H1 (cell line): ENCODE results near the gene SPATA31C2. TPM values are rescaled to one million over a fixed set of nuclear protein-coding genes. Genes with fewer than 3 reads are reported as not detected.

Experiments
- EZH2 ChIP-seq: fragments of 200-600 bp; sonication (generic); IDR thresholded peaks from 2 replicates; pipeline ENCODE4 v1.7.1; 2012; ENCODE audit warnings: low read depth, mild to moderate bottlenecking, moderate library complexity, low read length, inconsistent platforms; ENCODE audit not compliant: severe bottlenecking
- HDAC6 ChIP-seq: IDR thresholded peaks from one replicate; pipeline ENCODE4 v1.7.1; 2012; ENCODE audit warnings: low read depth, mild to moderate bottlenecking, inconsistent platforms, low read length, moderate library complexity
- KDM4A ChIP-seq: IDR thresholded peaks from one replicate; pipeline ENCODE4 v1.7.1; 2012; ENCODE audit warnings: low read depth, mild to moderate bottlenecking, moderate library complexity, low read length, inconsistent platforms; ENCODE audit not compliant: severe bottlenecking
- PHF8 ChIP-seq: fragments of 200-600 bp; sonication (generic); conservative IDR thresholded peaks from 2 replicates; pipeline ENCODE4 v1.7.1; 2012; ENCODE audit warnings: low read depth, mild to moderate bottlenecking, inconsistent platforms, low read length, moderate library complexity
- polyA plus RNA-seq, 7 experiments: library from polyadenylated mRNA; depleted of rRNA in 3 of 7; stranded (reverse) in 5 of 7; unstranded in 2 of 7; fragments of >200 nt in 5 of 7; fragments of 200-250 nt in 2 of 7; gene quantifications; 1 replicate in 5 of 7; 2 replicates in 1 of 7; 4 replicates in 1 of 7; pipeline versions ENCODE4 v1.2.1 to v1.2.3, GENCODE V29; 2011 to 2013; ENCODE audit warnings: missing spikeins in 2 of 7, mixed read lengths in 2 of 7
- total RNA-seq: library from RNA; stranded (reverse); fragmentation: NEBNext Ultra II Directional; extraction: Animal tissue kit (Norgen Biotek cat#: 25700); gene quantifications from 2 replicates; pipeline ENCODE4 v1.2.1, GENCODE V29; 2021

SPATA31C2 gene
- total and polyA plus RNA-seq, 2 of the 8 experiments (the other 6 are each of a cell fraction or from before 2014, with no cell fraction given), result 0.17 to 0.20 TPM

DNA sequence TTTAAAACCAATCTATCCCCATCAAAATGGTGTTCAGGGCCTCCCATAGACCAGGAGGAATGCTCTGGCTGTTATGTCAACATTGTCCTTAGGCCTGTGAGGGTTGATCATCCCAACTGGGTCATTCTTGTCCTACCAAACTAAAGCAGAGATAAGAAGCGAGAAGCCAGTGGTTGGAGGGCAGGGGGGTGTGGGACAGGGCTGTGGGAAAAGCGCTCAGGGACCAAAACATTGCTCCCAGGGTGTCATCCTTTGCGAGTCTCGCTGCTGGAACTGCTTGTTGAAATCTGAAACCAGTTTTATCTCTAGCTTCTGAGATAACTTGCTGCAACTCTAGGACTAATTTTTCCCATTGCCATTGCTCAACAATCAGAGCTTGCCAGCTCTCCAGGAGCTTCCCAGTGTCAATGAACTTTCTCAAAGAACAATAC is 48.1 kb downstream of the SPATA31C2 start (continued):
- TF ChIP-seq PHF8, result no peak
- no peak for TF ChIP-seq EZH2
- no peak for TF ChIP-seq HDAC6
- no peak for TF ChIP-seq KDM4A
- TF ChIP-seq, all 59 proteins: peak for 0
